Tibial nerve (tissue), 4 donors: ENCODE data around the gene ASXL1. TPM values are rescaled to one million over a fixed set of nuclear protein-coding genes. Genes with fewer than 3 reads are reported as not detected.

ENCODE experiments used
- DNase-seq, 2 donors: peaks; one replicate each; pipeline ENCODE4 v3.0.0-alpha.2; 2019; ENCODE audit warnings: low spot score in 2 of 2
- H3K27ac ChIP-seq, 4 donors: fragments of 200-600 bp; sonication (generic) in 3 of 4; one replicate each; pipeline ENCODE4 v1.5.1; 2017 to 2019; ENCODE audit warnings: mild to moderate bottlenecking in 1 of 4
- H3K27me3 ChIP-seq, 2 donors: fragments of 200-600 bp; sonication (generic) in 1 of 2; one replicate each; pipeline versions ENCODE4 v1.5.1 to v1.6.0; 2017 to 2019
- H3K36me3 ChIP-seq, 3 donors: fragments of 200-600 bp; sonication (generic); one replicate each; pipeline ENCODE4 v1.5.1; 2018 to 2019
- H3K4me1 ChIP-seq, 4 donors: fragments of 200-600 bp; sonication (generic) in 3 of 4; one replicate each; pipeline ENCODE4 v1.5.1; 2017 to 2019
- H3K4me3 ChIP-seq, 4 donors: fragments of 200-600 bp; sonication (generic) in 3 of 4; one replicate each; pipeline ENCODE4 v1.5.1; 2017 to 2019; ENCODE audit warnings: mild to moderate bottlenecking in 1 of 4, moderate library complexity in 1 of 4
- H3K9me3 ChIP-seq, 4 donors: fragments of 200-600 bp; sonication (generic) in 3 of 4; one replicate each; pipeline ENCODE4 v1.5.1; 2017 to 2019
- CTCF ChIP-seq, 5 experiments: fragments of 200-600 bp in 3 of 5; fragments of 450-650 bp in 2 of 5; sonication (generic) in 3 of 5; IDR thresholded peaks; one replicate each; pipeline ENCODE4 v1.5.1; 2016 to 2019; ENCODE audit warnings: antibody characterized with exemption in 5 of 5, mild to moderate bottlenecking in 3 of 5, moderate library complexity in 2 of 5
- EP300 ChIP-seq, 2 donors: sonication (generic); formaldehyde crosslinking; IDR thresholded peaks; one replicate each; pipeline ENCODE4 v1.6.1; 2017; ENCODE audit warnings: antibody characterized with exemption in 2 of 2, mild to moderate bottlenecking in 1 of 2
- POLR2A ChIP-seq, 2 donors: fragments of 450-650 bp; IDR thresholded peaks; one replicate each; pipeline ENCODE4 v1.6.1; 2017; ENCODE audit warnings: antibody characterized with exemption in 2 of 2, mild to moderate bottlenecking in 2 of 2, moderate library complexity in 2 of 2
- WGBS, 2 donors: methylation state at CpG; one replicate each; pipeline ENCODE4 v1.1.5; 2018; 5-methylcytosine and 5-hydroxymethylcytosine counted together
- total RNA-seq, 4 donors: library from RNA; depleted of rRNA; stranded (reverse); fragments of >200 nt; gene quantifications; one replicate each; pipeline ENCODE4 v1.1.0, GENCODE V29; 2016

Gene ASXL1
- total RNA-seq, 4 donors from 2014 or later, result 108 to 194 (median 138) TPM

GRCh38 chr20:32440758-32441078 lies 82.6 kb downstream of the ASXL1 start:
- H3K4me1 ChIP-seq, result peaks cover 0 to 32% (median 3%) of the 10 kb centered on the region in 4 donors
- H3K27me3 ChIP-seq, result no peaks in the 10 kb centered on the region
- TF ChIP-seq EP300 (IDR thresholded peaks at IDR 0.05), result no peak
- no peak for TF ChIP-seq POLR2A (IDR thresholded peaks at IDR 0.05)
- TF ChIP-seq CTCF (IDR thresholded peaks at IDR 0.05), result no peak
- WGBS, 2 donors, result 80 to 87% methylated on average over 4 of the region's 4 CpGs
- DNase-seq, result no peak
- H3K27ac ChIP-seq, result no peak overlapping the region
- H3K9me3 ChIP-seq, result no peaks in the 10 kb centered on the region
- H3K4me3 ChIP-seq, result no peak overlapping the region
- peaks cover 0 to 56% (median 15%) of the 10 kb centered on the region in 3 donors for H3K36me3 ChIP-seq

GRCh38 chr20:32441638-32442037 lies 83.5 kb downstream of the ASXL1 start:
- H3K27ac ChIP-seq, result no peak overlapping the region
- H3K27me3 ChIP-seq, result no peaks in the 10 kb centered on the region
- no peak for DNase-seq
- H3K4me1 ChIP-seq, result peaks cover 0 to 41% (median 7%) of the 10 kb centered on the region in 4 donors
- no peak overlapping the region for H3K4me3 ChIP-seq
- H3K36me3 ChIP-seq, result peaks cover 0 to 55% (median 12%) of the 10 kb centered on the region in 3 donors
- H3K9me3 ChIP-seq, result no peaks in the 10 kb centered on the region
- 82 to 88% methylated on average over 4 of the region's 4 CpGs for WGBS, 2 donors
- TF ChIP-seq CTCF (IDR thresholded peaks at IDR 0.05) (no peak), POLR2A (IDR thresholded peaks at IDR 0.05) (no peak)

DNA sequence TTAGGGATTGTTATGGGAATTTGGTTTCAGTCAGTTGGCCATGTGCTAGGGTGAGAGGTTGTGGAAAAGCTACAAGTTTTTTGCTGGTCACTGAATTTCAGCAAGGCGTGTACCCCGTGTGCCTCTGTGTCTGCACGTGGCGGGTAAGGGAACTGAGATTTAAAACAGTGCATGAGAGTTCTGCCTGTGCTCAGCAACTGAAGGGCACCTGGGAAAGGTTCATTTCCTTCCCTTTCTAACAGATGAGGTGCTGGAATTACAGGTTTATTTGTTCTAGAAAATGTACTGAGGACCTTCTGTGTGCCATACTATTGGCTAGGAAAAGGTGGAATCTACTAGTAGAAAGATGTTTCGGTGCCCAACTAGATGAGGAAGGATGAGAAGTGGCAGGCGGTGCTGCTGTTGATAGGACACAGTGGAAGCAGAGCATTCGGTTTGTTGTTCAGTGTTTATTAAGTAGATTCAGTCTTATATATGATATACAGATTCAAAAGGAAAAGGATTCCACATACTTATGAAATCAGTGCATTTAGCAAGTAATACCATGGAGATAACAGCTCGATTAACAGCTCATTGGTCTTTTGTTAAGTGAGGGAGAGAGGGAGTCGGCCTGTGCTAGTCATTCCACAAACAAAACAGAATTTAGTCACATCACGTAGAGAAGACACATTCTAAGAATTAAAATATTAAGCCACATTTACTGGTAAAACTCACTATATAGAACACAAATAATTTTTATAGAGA lies 84.7 kb downstream of the ASXL1 start:
- TF ChIP-seq POLR2A (IDR thresholded peaks at IDR 0.05) (no peak), EP300 (IDR thresholded peaks at IDR 0.05) (no peak), CTCF (IDR thresholded peaks at IDR 0.05) (no peak)
- WGBS, 2 donors, result 64 to 76% methylated on average over 10 of the region's 10 CpGs
- H3K36me3 ChIP-seq, result peaks cover 0 to 53% (median 16%) of the 10 kb centered on the region in 3 donors
- H3K27ac ChIP-seq, result peak overlapping the region in 1 of 4 donors; percentile 8
- H3K27me3 ChIP-seq, result no peaks in the 10 kb centered on the region
- no peak for DNase-seq
- H3K9me3 ChIP-seq, result no peaks in the 10 kb centered on the region
- peaks cover 0 to 47% (median 7%) of the 10 kb centered on the region in 4 donors for H3K4me1 ChIP-seq
- no peak overlapping the region for H3K4me3 ChIP-seq

DNA sequence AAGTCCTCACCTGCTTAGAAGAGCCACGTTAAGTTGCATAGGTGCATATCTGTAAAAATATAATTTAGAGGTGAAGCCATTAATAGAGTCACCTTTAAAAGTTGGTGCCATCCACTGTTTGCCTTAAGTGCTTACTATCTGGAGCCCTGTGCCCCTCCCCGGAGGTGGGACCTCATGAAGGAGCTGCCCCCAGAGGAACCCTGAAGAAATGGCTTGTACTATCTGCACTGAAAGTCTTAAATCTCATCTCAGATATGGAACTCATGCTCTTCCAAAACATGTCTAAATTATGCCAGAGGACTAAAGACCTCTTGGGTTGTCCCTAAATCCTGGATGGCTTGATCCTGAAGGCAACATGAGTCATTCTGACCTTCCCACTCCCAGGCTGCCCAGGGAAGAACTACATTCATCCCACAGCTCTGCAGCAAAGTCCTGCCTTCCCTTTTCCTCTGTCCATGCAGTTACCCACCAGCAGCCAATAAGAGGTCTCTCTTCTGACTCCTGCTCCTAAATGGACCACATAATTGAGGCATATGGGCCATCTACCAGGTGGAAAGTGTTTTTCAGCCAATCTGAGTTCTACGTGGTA lies 85.3 kb downstream of the ASXL1 start:
- no peaks in the 10 kb centered on the region for H3K27me3 ChIP-seq
- DNase-seq, result no peak
- peaks cover 0 to 52% (median 17%) of the 10 kb centered on the region in 3 donors for H3K36me3 ChIP-seq
- TF ChIP-seq CTCF (IDR thresholded peaks at IDR 0.05) (no peak), POLR2A (IDR thresholded peaks at IDR 0.05) (no peak), EP300 (IDR thresholded peaks at IDR 0.05) (no peak)
- H3K4me3 ChIP-seq, result no peak overlapping the region
- WGBS, 2 donors, result 81 to 82% methylated on average over 3 of the region's 3 CpGs
- H3K27ac ChIP-seq, result peak overlapping the region in 1 of 4 donors; percentile 8
- H3K4me1 ChIP-seq, result peaks cover 0 to 54% (median 9%) of the 10 kb centered on the region in 4 donors
- no peaks in the 10 kb centered on the region for H3K9me3 ChIP-seq
